NCI-H1436 treated with DMSO at 0.1 percent for 48 hours (cell line): ENCODE results near the gene LHFPL3.

Source experiments
- DNase-seq: peaks from one replicate; lab custom pipeline; 2025; lab: John Stamatoyannopoulos, UW

Gene LHFPL3

GRCh38 chr7:104801022-104801421, 472.6 kb downstream of the LHFPL3 start:
- no peak for DNase-seq

DNA sequence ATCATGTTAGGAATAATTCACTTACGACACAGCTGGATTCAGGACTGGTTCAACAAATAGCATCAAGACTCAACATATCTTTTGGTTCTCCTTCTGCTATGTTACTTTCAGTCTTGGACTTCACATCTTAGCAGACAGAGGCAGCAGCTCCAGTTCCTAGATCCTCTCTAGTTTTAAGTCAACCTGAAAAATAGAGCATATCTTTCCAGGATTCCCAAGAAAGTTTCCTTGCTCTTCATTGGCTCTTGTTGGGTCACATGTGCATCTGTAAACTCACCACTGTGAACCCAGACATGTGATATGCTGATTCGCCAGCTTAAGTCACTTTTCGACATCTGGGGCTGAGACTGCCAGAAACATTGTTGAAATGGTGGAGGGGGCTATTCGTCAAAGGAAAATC, 475.5 kb downstream of the LHFPL3 start:
- no peak for DNase-seq

- no peak for DNase-seq
Measured at GRCh38 chr7:104804696-104805095, 476.3 kb downstream of the LHFPL3 start.

DNA sequence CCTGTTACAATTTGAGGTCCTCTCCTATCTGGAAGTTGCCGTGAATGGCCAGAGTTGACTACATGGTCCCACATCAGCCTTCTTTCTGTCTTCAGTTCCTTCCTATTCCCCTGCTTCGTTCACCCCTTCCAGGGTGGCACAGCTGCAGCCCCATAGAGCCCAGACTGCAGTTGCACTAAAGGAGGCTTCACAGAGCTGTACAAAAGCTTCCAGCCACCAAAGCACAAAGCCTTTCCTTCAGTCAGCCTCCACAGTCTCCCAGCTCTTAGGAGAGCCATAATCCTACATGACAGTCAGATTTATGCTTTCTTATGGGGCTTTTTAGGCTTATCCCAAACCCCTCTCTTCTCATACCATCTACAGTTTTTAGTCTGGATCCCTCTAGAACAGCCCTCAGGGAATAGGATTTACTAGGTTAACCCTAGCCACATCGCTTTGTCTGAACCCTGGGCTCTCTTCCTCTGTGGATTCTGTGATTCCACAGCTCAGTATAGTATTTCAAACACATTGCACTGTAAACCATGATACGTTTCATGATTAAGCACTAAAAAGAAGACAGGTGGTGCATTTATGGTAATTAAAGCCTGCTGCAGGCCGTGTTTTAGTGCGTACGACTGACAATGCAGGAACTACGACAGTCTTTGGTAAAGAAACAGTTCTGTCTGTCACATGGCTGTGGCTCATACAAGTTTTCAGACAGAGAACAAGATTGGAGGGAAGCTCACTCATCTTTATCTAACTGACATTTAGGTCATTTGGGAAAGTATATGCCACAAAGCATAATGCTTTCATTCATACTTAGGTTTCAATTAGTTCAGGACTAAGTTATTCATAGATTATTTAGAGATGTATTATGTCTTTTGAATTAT, 477.3 kb downstream of the LHFPL3 start:
- DNase-seq: no peak

GRCh38 chr7:104807671-104808070, 479.3 kb downstream of the LHFPL3 start:
- no peak for DNase-seq

- DNase-seq: no peak
Measured at GRCh38 chr7:104809906-104810305, 481.5 kb downstream of the LHFPL3 start.

GRCh38 chr7:104814126-104814525, 485.7 kb downstream of the LHFPL3 start:
- DNase-seq: no peak

DNA sequence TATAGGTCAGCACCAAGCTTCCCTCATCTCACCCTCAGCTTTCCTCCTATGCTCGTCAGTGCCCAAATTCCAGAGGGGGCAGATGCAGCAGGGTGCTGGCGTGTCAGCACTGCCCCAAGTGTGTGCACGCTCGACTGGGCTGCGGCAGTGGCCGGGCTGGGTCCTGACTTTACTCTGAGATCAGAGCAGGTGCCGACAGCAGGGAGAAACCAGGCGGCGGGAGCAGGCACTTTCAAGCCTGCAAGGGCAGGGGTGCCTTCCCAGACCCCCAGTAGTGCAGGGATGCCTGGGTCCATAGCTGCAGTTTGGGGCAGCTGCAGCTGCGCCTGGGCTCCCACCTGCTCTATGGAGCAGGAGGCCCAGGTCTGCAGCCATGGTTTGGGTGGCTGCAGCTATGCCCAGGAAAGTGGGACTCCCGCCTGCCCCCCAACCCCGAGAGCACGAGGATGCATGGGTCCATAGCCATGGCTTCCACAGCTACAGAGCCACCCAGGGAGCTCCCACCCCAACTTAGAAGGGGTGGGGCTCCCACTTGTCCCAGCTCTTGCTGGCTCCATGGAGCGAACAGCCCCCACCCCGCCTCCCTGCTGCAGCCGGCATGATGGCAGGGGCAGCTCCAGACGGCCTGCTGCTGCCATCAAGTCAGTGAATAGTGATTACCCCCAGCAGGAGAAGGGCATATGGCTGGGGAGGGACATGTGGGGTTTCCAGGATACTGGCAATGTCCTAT, 486.4 kb downstream of the LHFPL3 start:
- no peak for DNase-seq

- no peak for DNase-seq
Measured at GRCh38 chr7:104816537-104816936, 488.1 kb downstream of the LHFPL3 start.

DNA sequence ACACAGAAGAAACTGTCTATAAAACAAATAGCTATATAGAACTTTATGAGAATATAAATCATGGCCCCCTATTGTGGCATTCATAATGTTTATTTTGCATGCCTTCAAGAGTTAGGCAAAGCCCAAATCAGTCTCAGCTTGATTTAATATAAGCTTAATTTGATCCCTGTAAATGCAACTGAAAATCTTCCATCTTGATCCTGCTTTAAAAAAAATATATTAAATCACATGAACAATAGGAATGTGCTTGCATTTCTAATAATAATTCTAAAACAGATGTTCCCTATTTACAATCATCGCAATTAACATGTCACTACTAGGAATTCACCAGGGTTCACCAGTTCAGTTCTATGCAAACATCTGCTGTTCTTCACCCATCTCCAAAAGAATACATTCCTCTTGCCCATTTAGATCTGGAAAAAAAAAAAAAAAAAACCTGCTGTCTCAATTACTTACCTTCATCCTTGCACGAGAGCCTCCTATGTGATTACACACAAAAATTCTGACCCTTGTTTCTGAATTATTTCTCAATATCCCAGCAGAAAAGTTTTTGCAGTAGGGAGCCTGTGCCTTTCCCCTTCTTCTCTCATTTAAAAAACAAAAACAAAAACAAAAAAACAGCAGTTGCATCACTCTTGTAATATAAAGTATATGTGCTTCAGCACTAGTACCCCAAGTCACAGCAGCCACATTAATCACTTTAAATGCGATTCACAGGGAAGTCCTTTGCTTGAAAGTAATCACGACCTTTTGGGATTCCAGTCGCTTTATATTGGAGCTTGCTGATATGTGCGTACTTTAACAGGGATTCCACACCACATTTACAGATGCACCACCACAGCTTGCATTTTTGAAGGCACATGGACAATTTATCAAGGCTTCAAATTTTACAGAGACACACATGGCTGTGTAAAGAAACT, 490.8 kb downstream of the LHFPL3 start:
- no peak for DNase-seq

- no peak for DNase-seq
Measured at GRCh38 chr7:104820836-104821535, 492.6 kb downstream of the LHFPL3 start.

GRCh38 chr7:104823177-104823576, 494.8 kb downstream of the LHFPL3 start:
- DNase-seq: no peak

- no peak for DNase-seq
Measured at GRCh38 chr7:104825099-104825498, 496.7 kb downstream of the LHFPL3 start.

DNA sequence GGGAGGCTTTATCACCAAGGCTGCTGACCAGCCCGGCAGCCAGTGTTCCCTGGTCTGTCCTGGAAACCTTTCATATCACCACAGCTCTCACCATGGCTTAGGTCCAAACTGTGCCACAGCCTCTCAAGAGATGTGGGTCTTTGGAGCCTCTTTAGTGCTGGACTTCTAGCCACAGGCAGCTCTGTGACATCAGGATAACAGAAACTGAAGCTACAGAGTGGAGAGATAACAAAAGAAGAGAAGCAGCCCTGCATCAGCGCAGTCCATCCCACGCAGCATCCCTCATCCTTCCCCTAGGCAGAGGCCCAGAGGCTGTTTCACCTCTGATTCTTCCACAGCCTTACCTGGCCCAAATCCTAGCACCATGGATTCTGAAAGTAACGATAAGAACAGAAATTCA, 497.7 kb downstream of the LHFPL3 start:
- no peak for DNase-seq

GRCh38 chr7:104836976-104837375, 508.6 kb downstream of the LHFPL3 start:
- DNase-seq: no peak

GRCh38 chr7:104838537-104839299, 510.3 kb downstream of the LHFPL3 start:
- DNase-seq: no peak

DNA sequence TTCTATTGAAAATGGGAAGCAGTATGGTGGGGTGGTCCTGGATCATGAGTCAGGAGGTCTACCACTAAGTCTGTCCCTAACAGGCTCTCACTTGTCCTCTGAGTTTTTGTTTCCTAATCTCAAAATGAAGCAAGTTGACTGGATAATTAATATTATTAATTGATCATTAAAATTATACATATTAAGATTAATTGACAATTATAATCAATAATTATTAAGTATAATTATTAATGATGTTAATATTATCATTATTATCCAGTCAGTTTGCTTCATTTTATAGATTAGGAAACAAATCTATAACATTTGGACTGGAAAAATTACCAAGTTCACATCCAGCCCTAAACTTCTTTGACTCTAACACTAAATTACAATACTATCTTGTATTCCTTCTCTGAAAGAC, 511.4 kb downstream of the LHFPL3 start:
- DNase-seq: no peak

GRCh38 chr7:104841798-104842197, 513.4 kb downstream of the LHFPL3 start:
- DNase-seq: no peak

DNA sequence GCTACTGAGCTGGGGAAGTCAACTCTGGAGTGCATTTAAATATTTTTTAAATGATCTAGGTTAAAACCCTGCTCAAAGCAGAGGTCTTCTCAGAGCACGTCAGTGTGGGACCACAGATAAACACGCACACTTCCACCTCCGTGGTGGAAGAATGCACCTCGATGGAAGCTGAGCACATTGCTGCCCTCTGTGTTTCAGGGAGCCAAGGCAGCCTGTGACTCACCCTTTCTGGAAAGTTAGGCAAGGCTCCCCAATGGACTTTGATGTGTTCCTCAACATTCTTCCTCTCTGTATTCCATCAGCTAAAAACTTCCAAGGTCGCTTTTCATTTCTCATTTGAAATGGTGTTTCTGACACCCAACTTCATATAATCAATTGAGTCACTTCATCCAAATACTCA, 514.8 kb downstream of the LHFPL3 start:
- no peak for DNase-seq

GRCh38 chr7:104845557-104845956, 517.2 kb downstream of the LHFPL3 start:
- no peak for DNase-seq

- no peak for DNase-seq
Measured at GRCh38 chr7:104846731-104847130, 518.3 kb downstream of the LHFPL3 start.
